ENCODE measurements around the gene KRTAP23-1. TPM values are rescaled to one million over a fixed set of nuclear protein-coding genes. Genes with fewer than 3 reads are reported as not detected.

Gene KRTAP23-1
- total RNA-seq, 2 experiments from 2014 or later: not detected

Small RNA genes within 50 kb of the gene (microRNA-seq; reads per million reads assigned to microRNA genes)
- not detected for gene MIR4327 (ENCODE audit: borderline microRNAs expressed, borderline replicate concordance)

Other genes with a start within 250 kb of the KRTAP23-1 start
- gene CLDN17, start 181.8 kb downstream of the KRTAP23-1 start, total RNA-seq: not detected
- gene CLDN8, start 132.5 kb downstream of the KRTAP23-1 start, total RNA-seq: not detected
- not detected for gene KRTAP24-1, start 65.7 kb downstream of the KRTAP23-1 start, total RNA-seq
- gene KRTAP25-1, start 59.1 kb downstream of the KRTAP23-1 start, total RNA-seq: not detected
- not detected for gene KRTAP26-1, start 28.3 kb downstream of the KRTAP23-1 start, total RNA-seq
- not detected for gene KRTAP27-1, start 10.9 kb downstream of the KRTAP23-1 start, total RNA-seq
- not detected for gene KRTAP13-2, start 23.7 kb upstream of the KRTAP23-1 start, total RNA-seq
- gene KRTAP13-1, start 47.4 kb upstream of the KRTAP23-1 start, total RNA-seq: not detected
- gene KRTAP13-3, start 77.3 kb upstream of the KRTAP23-1 start, total RNA-seq: not detected
- gene KRTAP13-4, start 81.6 kb upstream of the KRTAP23-1 start, total RNA-seq: not detected
- gene KRTAP15-1, start 91.7 kb upstream of the KRTAP23-1 start, total RNA-seq: not detected
- not detected for gene KRTAP19-1, start 131.8 kb upstream of the KRTAP23-1 start, total RNA-seq
- not detected for gene KRTAP19-2, start 138.8 kb upstream of the KRTAP23-1 start, total RNA-seq
- gene KRTAP19-3, start 143.4 kb upstream of the KRTAP23-1 start, total RNA-seq: not detected
- gene KRTAP19-4, start 148.6 kb upstream of the KRTAP23-1 start, total RNA-seq: not detected
- not detected for gene KRTAP19-5, start 153.5 kb upstream of the KRTAP23-1 start, total RNA-seq
- not detected for gene KRTAP19-6, start 193.3 kb upstream of the KRTAP23-1 start, total RNA-seq
- gene KRTAP19-7, start 212.7 kb upstream of the KRTAP23-1 start, total RNA-seq: not detected
- gene KRTAP22-2, start 241.8 kb upstream of the KRTAP23-1 start, total RNA-seq: not detected
- gene KRTAP6-3, start 243.8 kb upstream of the KRTAP23-1 start, total RNA-seq: not detected